Activated CD4-positive, alpha-beta T cell treated with anti-CD3 and anti-CD28 coated beads for 36 hours (primary cell): ENCODE results near the gene CHMP2A. TPM values are rescaled to one million over a fixed set of nuclear protein-coding genes. Genes with fewer than 3 reads are reported as not detected.
A peak's percentile ranks its signal among the peaks of the same experiment; 100 is the strongest.

ENCODE experiments used
- ATAC-seq: fragments of 200-7000 bp; cut with Tn5 transposase; one replicate; pipeline ENCODE4 v1.10.0; 2021; ENCODE audit warnings: mild to moderate bottlenecking, moderate library complexity
- CTCF ChIA-PET: fragments of 350-600 bp; sonication (Branson Sonifier 250); formaldehyde crosslinking; loops from one replicate; lab custom pipeline; 2021; ENCODE audit warnings: antibody characterized with exemption; lab: Charles Lee
- POLR2A ChIA-PET: fragments of 350-600 bp; sonication (Branson Sonifier 250); formaldehyde crosslinking; loops from one replicate; lab custom pipeline; 2021; ENCODE audit warnings: antibody characterized with exemption, inconsistent platforms; lab: Charles Lee
- DNase-seq: peaks from one replicate; pipeline ENCODE4 v3.0.0-alpha.2; 2020
- H3K27ac Mint-ChIP-seq: one replicate; pipeline ENCODE4 v1.8.0; 2021; ENCODE audit warnings: mixed read lengths
- H3K27me3 Mint-ChIP-seq: one replicate; pipeline ENCODE4 v1.8.0; 2021; ENCODE audit warnings: mixed read lengths
- H3K36me3 Mint-ChIP-seq: one replicate; pipeline ENCODE4 v1.8.0; 2021; ENCODE audit warnings: low read depth, mixed read lengths
- H3K4me1 Mint-ChIP-seq: one replicate; pipeline ENCODE4 v1.8.0; 2021; ENCODE audit warnings: mixed read lengths
- H3K4me3 Mint-ChIP-seq: one replicate; pipeline ENCODE4 v1.8.0; 2021; ENCODE audit warnings: mild to moderate bottlenecking, moderate library complexity, mixed read lengths
- H3K9me3 Mint-ChIP-seq: one replicate; pipeline ENCODE4 v1.8.0; 2021; ENCODE audit warnings: low read depth, mixed read lengths
- intact Hi-C, 2 experiments: fragments of 100-400 bp; cut with DNase I in 1 of 2; cut with micrococcal nuclease in 1 of 2; formaldehyde crosslinking; loops; one replicate each; pipeline versions ENCODE4 v1.14.2 to v1.15.1; 2022 to 2024; cut with DNase I, micrococcal nuclease
- total RNA-seq, 2 experiments: library from RNA; stranded (reverse); gene quantifications; one replicate each; pipeline ENCODE4 v1.2.3, GENCODE V29; 2021

The CHMP2A gene
- total RNA-seq, 2 experiments from 2014 or later = 101 to 107 TPM

GRCh38 chr19:58529405-58529804, 25.5 kb downstream of the CHMP2A start:
- DNase-seq = no peak
- ChIA-PET CTCF (no interaction called here), POLR2A (no interaction called here)
- intact Hi-C loops = no loop called here
- ATAC-seq = no peak
- no peaks in the 10 kb centered on the region for H3K9me3 Mint-ChIP-seq
- no peaks in the 10 kb centered on the region for H3K36me3 Mint-ChIP-seq
- H3K4me3 Mint-ChIP-seq = no peak overlapping the region
- H3K27ac Mint-ChIP-seq = no peak overlapping the region
- H3K27me3 Mint-ChIP-seq = no peaks in the 10 kb centered on the region
- H3K4me1 Mint-ChIP-seq = no peaks in the 10 kb centered on the region

GRCh38 chr19:58522709-58523108, 32.2 kb downstream of the CHMP2A start:
- intact Hi-C loops = no loop called here
- POLR2A ChIA-PET = no interaction called here
- Mint-ChIP-seq H3K4me3 (no peak overlapping the region), H3K36me3 (peaks cover 4% of the 10 kb centered on the region), H3K9me3 (no peaks in the 10 kb centered on the region), H3K27ac (no peak overlapping the region), H3K27me3 (no peaks in the 10 kb centered on the region), H3K4me1 (peaks cover 22% of the 10 kb centered on the region)
- ATAC-seq = no peak
- CTCF ChIA-PET = interaction anchor here (4.1 to 5.8 kb wide), 2 partner anchors 32 to 57 kb away, joined by 20 to 78 read pairs; partner anchors contain the start of gene CHMP2A
- no peak for DNase-seq

- no peak for ATAC-seq
- peaks cover 26% of the 10 kb centered on the region for H3K4me1 Mint-ChIP-seq
- CTCF ChIA-PET = interaction anchor here (0.5 to 5.8 kb wide), 6 partner anchors 22 to 293 kb away, joined by 3 to 78 read pairs (median 18); partner anchors contain the start of genes CHMP2A and TRIM28
- H3K9me3 Mint-ChIP-seq = no peaks in the 10 kb centered on the region
- intact Hi-C loops = no loop called here
- H3K27me3 Mint-ChIP-seq = no peaks in the 10 kb centered on the region
- peak overlapping the region; percentile 43 for H3K4me3 Mint-ChIP-seq
- H3K27ac Mint-ChIP-seq = peak overlapping the region; percentile 86
- DNase-seq = no peak
- POLR2A ChIA-PET = interaction anchor here (0.6 to 0.8 kb wide), 2 partner anchors 50 to 294 kb away, joined by 3 read pairs; no protein-coding TSS in a partner anchor
- H3K36me3 Mint-ChIP-seq = peaks cover 7% of the 10 kb centered on the region
Observed at GRCh38 chr19:58521651-58522050, 33.3 kb downstream of the CHMP2A start.

- ChIA-PET POLR2A (interaction anchor here (0.8 to 2.7 kb wide), 10 partner anchors 20 to 112 kb away, joined by 3 to 18 read pairs (median 5); partner anchors contain the start of genes CHMP2A, TRIM28, UBE2M and ZNF446), CTCF (interaction anchor here (0.6 to 5.8 kb wide), 23 partner anchors 12 to 476 kb away, joined by 3 to 78 read pairs (median 4); partner anchors contain the start of genes CHMP2A, TRIM28, UBE2M and ZNF324B)
- ATAC-seq = no peak
- Mint-ChIP-seq H3K27me3 (no peaks in the 10 kb centered on the region), H3K9me3 (no peaks in the 10 kb centered on the region), H3K27ac (peak overlapping the region; percentile 94), H3K36me3 (peaks cover 18% of the 10 kb centered on the region), H3K4me1 (peaks cover 36% of the 10 kb centered on the region), H3K4me3 (peak overlapping the region; percentile 82)
- intact Hi-C loops = loop anchor here in 1 of 2 experiments (1.0 kb wide), 2 partner anchors 18 to 61 kb away; no protein-coding TSS in a partner anchor
- DNase-seq = no peak
Observed at GRCh38 chr19:58520257-58520599, 34.7 kb downstream of the CHMP2A start.

- Mint-ChIP-seq H3K4me1 (peaks cover 39% of the 10 kb centered on the region), H3K36me3 (peaks cover 21% of the 10 kb centered on the region), H3K4me3 (peak within 1 kb of the TSS; percentile 82), H3K27me3 (no peaks in the 10 kb centered on the region), H3K9me3 (no peaks in the 10 kb centered on the region), H3K27ac (peak within 1 kb of the TSS; percentile 94)
- peak; percentile 96 for DNase-seq
- intact Hi-C loops = loop anchor here (1.0 to 5.0 kb wide), 23 partner anchors 19 to 337 kb away; partner anchors contain the start of genes TRIM28 (in 2 of the 2), ZNF446 (in 2 of the 2), CHMP2A (in 1 of the 2) and ERVK3-1 (in 1 of the 2)
- peak; percentile 82 for ATAC-seq
- ChIA-PET POLR2A (interaction anchor here (0.8 to 2.7 kb wide), 13 partner anchors 20 to 193 kb away, joined by 3 to 18 read pairs (median 5); partner anchors contain the start of genes CHMP2A, MZF1, TRIM28 and UBE2M), CTCF (interaction anchor here (0.6 to 5.8 kb wide), 26 partner anchors 12 to 476 kb away, joined by 3 to 78 read pairs (median 4); partner anchors contain the start of genes CHMP2A, TRIM28, UBE2M and ZNF324B)
Observed at GRCh38 chr19:58519355-58520256, 35.3 kb downstream of the CHMP2A start, which contains the start of gene ZBTB45. Gene ZBTB45, minus strand, starts transcription at chr19:58519810. Its CDS starts 2,137 bp downstream, at chr19:58517673.

- Mint-ChIP-seq H3K36me3 (peaks cover 23% of the 10 kb centered on the region), H3K9me3 (no peaks in the 10 kb centered on the region), H3K4me3 (peak overlapping the region; percentile 82), H3K27me3 (no peaks in the 10 kb centered on the region), H3K4me1 (peaks cover 39% of the 10 kb centered on the region), H3K27ac (peak overlapping the region; percentile 94)
- peak; percentile 16 for ATAC-seq
- peak; percentile 79 for DNase-seq
- CTCF ChIA-PET = interaction anchor here (1.0 to 5.8 kb wide), 12 partner anchors 11 to 185 kb away, joined by 3 to 78 read pairs (median 7); partner anchors contain the start of genes CHMP2A, TRIM28, UBE2M and ZNF324B
- intact Hi-C loops = loop anchor here (1.0 to 5.0 kb wide), 22 partner anchors 20 to 337 kb away; partner anchors contain the start of genes TRIM28 (in 2 of the 2), ZNF446 (in 2 of the 2), CHMP2A (in 1 of the 2) and ERVK3-1 (in 1 of the 2)
- POLR2A ChIA-PET = interaction anchor here (0.9 to 2.7 kb wide), 4 partner anchors 26 to 192 kb away, joined by 5 to 18 read pairs (median 8); partner anchors contain the start of genes TRIM28 and ZSCAN22
Observed at GRCh38 chr19:58519087-58519354, 35.9 kb downstream of the CHMP2A start.

- intact Hi-C loops = loop anchor here (1.0 to 5.0 kb wide), 22 partner anchors 19 to 336 kb away; partner anchors contain the start of genes TRIM28 (in 2 of the 2), ZNF446 (in 2 of the 2), CHMP2A (in 1 of the 2) and ERVK3-1 (in 1 of the 2)
- Mint-ChIP-seq H3K4me3 (peak overlapping the region; percentile 82), H3K9me3 (no peaks in the 10 kb centered on the region), H3K27me3 (no peaks in the 10 kb centered on the region), H3K4me1 (peaks cover 39% of the 10 kb centered on the region), H3K27ac (peak overlapping the region; percentile 94), H3K36me3 (peaks cover 23% of the 10 kb centered on the region)
- DNase-seq (peak; percentile 49), ATAC-seq (no peak)
- POLR2A ChIA-PET = interaction anchor here (0.9 to 2.7 kb wide), 4 partner anchors 27 to 192 kb away, joined by 5 to 18 read pairs (median 8); partner anchors contain the start of genes TRIM28 and ZSCAN22
- CTCF ChIA-PET = interaction anchor here (1.0 to 5.8 kb wide), 12 partner anchors 10 to 185 kb away, joined by 3 to 78 read pairs (median 7); partner anchors contain the start of genes CHMP2A, TRIM28, UBE2M and ZNF324B
Observed at GRCh38 chr19:58518256-58519086, 36.4 kb downstream of the CHMP2A start.

GRCh38 chr19:58516964-58517833, 37.7 kb downstream of the CHMP2A start:
- Mint-ChIP-seq H3K36me3 (peaks cover 23% of the 10 kb centered on the region), H3K9me3 (no peaks in the 10 kb centered on the region), H3K27me3 (no peaks in the 10 kb centered on the region), H3K4me3 (peak overlapping the region; percentile 82), H3K4me1 (peaks cover 39% of the 10 kb centered on the region), H3K27ac (no peak overlapping the region)
- POLR2A ChIA-PET = no interaction called here
- DNase-seq (no peak), ATAC-seq (no peak)
- CTCF ChIA-PET = interaction anchor here (1.2 to 5.8 kb wide), 2 partner anchors 59 to 63 kb away, joined by 3 to 78 read pairs; no protein-coding TSS in a partner anchor
- intact Hi-C loops = loop anchor here in 1 of 2 experiments (5.0 kb wide), 2 partner anchors 40 to 115 kb away; partner anchors contain the start of gene ZNF446

- ATAC-seq (no peak), DNase-seq (no peak)
- ChIA-PET CTCF (interaction anchor here (1.2 kb wide), 1 partner anchor 60 kb away, joined by 3 read pairs; no protein-coding TSS in a partner anchor), POLR2A (no interaction called here)
- Mint-ChIP-seq H3K9me3 (no peaks in the 10 kb centered on the region), H3K27me3 (no peaks in the 10 kb centered on the region), H3K36me3 (peaks cover 23% of the 10 kb centered on the region), H3K4me3 (peak overlapping the region; percentile 88), H3K27ac (no peak overlapping the region), H3K4me1 (peaks cover 35% of the 10 kb centered on the region)
- intact Hi-C loops = loop anchor here in 1 of 2 experiments (5.0 kb wide), 2 partner anchors 39 to 114 kb away; partner anchors contain the start of gene ZNF446
Observed at GRCh38 chr19:58516246-58516836, 38.6 kb downstream of the CHMP2A start.
